ENCODE results near the gene MATCAP1. TPM values are rescaled to one million over a fixed set of nuclear protein-coding genes. Genes with fewer than 3 reads are reported as not detected.

The MATCAP1 gene
- total and polyA plus RNA-seq, 2 donors (not counting 1 experiment from before 2014, with no cell fraction given): 6.2 to 8.9 TPM

DNA sequence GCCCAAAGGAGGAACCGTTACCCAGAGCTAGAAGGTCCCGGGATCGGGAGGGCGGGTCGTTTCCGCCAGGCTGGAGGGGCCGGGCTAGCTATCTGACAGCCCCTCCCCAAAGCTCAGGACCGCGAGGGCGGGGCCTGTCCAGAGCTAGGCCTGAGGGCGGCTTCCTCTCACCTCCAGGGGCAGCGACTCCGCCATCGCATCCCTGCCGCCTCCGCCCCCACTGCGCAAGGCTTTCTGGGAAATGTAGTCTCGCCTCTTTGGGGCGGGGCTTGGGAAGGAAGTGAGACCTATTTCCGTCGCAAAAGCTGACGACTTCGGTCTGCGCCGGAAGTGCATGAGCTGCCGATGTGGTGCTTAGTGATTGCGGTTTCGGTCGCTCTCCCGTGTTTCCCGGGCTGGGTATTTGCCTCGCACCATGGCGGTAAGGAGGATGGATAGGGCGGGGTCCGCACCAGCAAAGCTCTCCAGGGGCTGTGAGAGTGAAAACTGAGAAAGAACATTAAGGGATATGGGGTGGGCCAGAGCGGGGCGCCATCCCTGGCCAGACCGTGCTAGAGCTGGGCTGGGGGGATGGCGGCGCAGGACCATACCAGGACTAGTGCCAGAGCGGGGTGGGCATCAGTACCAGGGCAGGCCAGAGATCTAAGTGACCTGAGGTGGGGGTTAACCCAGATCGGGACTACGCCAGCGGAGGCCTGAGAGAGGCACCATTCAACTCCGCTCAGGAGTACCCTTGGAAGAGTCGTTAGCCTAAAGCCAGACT is 43.2 kb upstream of the MATCAP1 start, which contains the start of gene TMEM208:
TMEM208 (plus strand) TSS at position 327 of the 763 bp plus-strand sequence; CDS start at position 416, 89 bp downstream.
- H3K4me1 Mint-ChIP-seq: peaks cover 29% of the 10 kb centered on the region
- ATAC-seq (ENCODE audit: low read depth): peak; percentile 99

More for the DNA sequence above, 43.2 kb upstream of the MATCAP1 start, which contains the start of gene TMEM208:
- POLR2A ChIA-PET: interaction anchor here (0.9 to 3.7 kb wide), 3 partner anchors 18 to 34 kb away, joined by 4 to 30 read pairs (median 27); partner anchors contain the start of genes E2F4, FHOD1 and SLC9A5
- H3K27ac Mint-ChIP-seq: peak within 1 kb of the TSS; percentile 100
- DNase-seq: peak; percentile 99
- peak within 1 kb of the TSS; percentile 77 to 99 (median 86) for H3K4me3 ChIP-seq (ENCODE audit: control extremely low read depth in 1 of 5, extremely low read depth in 1 of 5, insufficient read depth in 1 of 5, low read depth in 2 of 5, low read length in 4 of 5)
- peak within 1 kb of the TSS; percentile 86 for H3K4me2 ChIP-seq (replicated peaks; ENCODE audit: low read depth, low read length, poor library complexity, severe bottlenecking)
- H3K27ac ChIP-seq (ENCODE audit: low read length in 2 of 2): peak within 1 kb of the TSS; percentile 52 to 82
- CTCF ChIA-PET: interaction anchor here (0.6 to 4.2 kb wide), 13 partner anchors 18 to 354 kb away, joined by 3 to 33 read pairs (median 3); partner anchors contain the start of genes FHOD1, KCTD19, LRRC36 and SLC9A5
- no peaks in the 10 kb centered on the region for H3K9me3 ChIP-seq (ENCODE audit: control extremely low read depth in 1 of 3, control insufficient read depth in 2 of 3, insufficient read depth in 1 of 3, low read length in 2 of 3)
- peak within 1 kb of the TSS; percentile 92 for H2AFZ ChIP-seq (ENCODE audit: insufficient read depth, low read depth, low read length, poor library complexity, severe bottlenecking)
- peak within 1 kb of the TSS; percentile 83 for H3K9ac ChIP-seq (ENCODE audit: low read length)
- H3K9me3 Mint-ChIP-seq (ENCODE audit: insufficient read depth): no peaks in the 10 kb centered on the region
- no peaks in the 10 kb centered on the region for H3K27me3 Mint-ChIP-seq
- no peaks in the 10 kb centered on the region for H3K27me3 ChIP-seq (replicated peaks in 1 of 4; ENCODE audit: control extremely low read depth in 1 of 4, control insufficient read depth in 3 of 4, insufficient read depth in 4 of 4, low read length in 3 of 4)
- H4K20me1 ChIP-seq (ENCODE audit: control insufficient read depth, insufficient read depth, low read length, poor library complexity, severe bottlenecking): peaks cover 19% of the 10 kb centered on the region
- H3K4me3 Mint-ChIP-seq: peak within 1 kb of the TSS; percentile 100
- peaks cover 2 to 33% of the 10 kb centered on the region in 2 experiments for H3K36me3 ChIP-seq (replicated peaks in 1 of 2; ENCODE audit: control extremely low read depth in 1 of 2, control insufficient read depth in 1 of 2, extremely low read depth in 1 of 2, insufficient read depth in 2 of 2, low read length in 1 of 2)
- peaks cover 15 to 22% of the 10 kb centered on the region in 2 donors for H3K4me1 ChIP-seq (ENCODE audit: control insufficient read depth in 2 of 2, insufficient read depth in 2 of 2, low read length in 2 of 2)
- TF ChIP-seq, protein P1, sequence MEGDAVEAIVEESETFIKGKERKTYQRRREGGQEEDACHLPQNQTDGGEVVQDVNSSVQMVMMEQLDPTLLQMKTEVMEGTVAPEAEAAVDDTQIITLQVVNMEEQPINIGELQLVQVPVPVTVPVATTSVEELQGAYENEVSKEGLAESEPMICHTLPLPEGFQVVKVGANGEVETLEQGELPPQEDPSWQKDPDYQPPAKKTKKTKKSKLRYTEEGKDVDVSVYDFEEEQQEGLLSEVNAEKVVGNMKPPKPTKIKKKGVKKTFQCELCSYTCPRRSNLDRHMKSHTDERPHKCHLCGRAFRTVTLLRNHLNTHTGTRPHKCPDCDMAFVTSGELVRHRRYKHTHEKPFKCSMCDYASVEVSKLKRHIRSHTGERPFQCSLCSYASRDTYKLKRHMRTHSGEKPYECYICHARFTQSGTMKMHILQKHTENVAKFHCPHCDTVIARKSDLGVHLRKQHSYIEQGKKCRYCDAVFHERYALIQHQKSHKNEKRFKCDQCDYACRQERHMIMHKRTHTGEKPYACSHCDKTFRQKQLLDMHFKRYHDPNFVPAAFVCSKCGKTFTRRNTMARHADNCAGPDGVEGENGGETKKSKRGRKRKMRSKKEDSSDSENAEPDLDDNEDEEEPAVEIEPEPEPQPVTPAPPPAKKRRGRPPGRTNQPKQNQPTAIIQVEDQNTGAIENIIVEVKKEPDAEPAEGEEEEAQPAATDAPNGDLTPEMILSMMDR (IDR thresholded peaks at IDR 0.05): peak; percentile 13
- no peak for TF ChIP-seq EZH2 (IDR thresholded peaks at IDR 0.05; ENCODE audit: borderline replicate concordance, insufficient read depth, low read depth, low read length, poor library complexity, severe bottlenecking)
- H3K79me2 ChIP-seq (ENCODE audit: control insufficient read depth, insufficient read depth, low read length): peaks cover 17% of the 10 kb centered on the region
- intact Hi-C loops (cut with micrococcal nuclease): loop anchor here (1.0 to 2.0 kb wide), 5 partner anchors 20 to 620 kb away; partner anchors contain the start of genes CENPT, E2F4, FBXL8 and FHOD1
- under 1% methylated on average over 46 of the region's 46 CpGs for WGBS (ENCODE audit: insufficient coverage)

Data from B cell (primary cell).